Stimulated activated CD4-positive, alpha-beta T cell treated with anti-CD3 and anti-CD28 coated beads, Interleukin-15, amount 100 ng/mL, for 1 hour (primary cell): ENCODE results near the gene MED27.

Experiments
- DNase-seq, 2 donors: peaks; one replicate each; pipeline ENCODE4 v3.0.0-alpha.2; 2020; ENCODE audit warnings: low read depth in 1 of 2, low spot score in 1 of 2

Gene MED27

DNA sequence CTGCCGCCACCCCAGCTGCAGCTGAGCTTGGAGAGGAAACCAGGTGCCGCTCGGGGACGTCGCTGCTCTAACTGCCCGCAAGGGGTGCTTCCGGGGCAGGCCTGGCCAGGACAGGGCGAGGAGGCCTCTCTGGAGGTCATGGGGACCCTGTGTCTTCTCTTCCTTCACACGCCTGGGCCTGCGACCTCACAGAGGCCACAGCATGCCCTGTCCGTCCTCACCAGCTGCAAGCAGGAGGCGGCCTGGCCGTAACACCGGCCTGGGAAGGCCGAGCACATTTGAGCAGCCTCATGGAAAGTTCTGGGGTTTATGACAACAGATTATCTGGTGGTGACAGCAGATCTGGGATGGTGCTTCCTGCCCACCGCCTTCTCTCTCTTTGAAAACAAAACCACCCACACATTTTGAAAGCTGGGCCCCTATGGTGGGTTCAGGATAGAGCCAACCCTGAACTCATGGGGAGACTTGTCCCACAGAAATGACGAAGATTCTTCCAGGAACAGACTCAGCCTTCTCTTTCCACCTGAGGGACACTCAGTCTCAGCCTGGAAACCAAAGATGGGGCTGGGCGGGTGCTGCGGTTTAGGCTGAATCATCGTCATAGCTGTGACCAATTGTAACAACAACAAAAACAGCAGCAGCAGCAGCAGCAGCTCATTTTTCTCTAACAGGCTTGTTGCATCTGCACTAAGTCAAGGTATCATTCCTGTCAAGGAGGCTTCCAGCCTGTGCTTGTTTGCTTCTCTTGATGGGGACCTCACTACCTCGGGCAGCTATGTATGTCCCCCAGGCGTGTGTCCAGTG is 240.2 kb downstream of the MED27 start:
- DNase-seq: no peak

DNA sequence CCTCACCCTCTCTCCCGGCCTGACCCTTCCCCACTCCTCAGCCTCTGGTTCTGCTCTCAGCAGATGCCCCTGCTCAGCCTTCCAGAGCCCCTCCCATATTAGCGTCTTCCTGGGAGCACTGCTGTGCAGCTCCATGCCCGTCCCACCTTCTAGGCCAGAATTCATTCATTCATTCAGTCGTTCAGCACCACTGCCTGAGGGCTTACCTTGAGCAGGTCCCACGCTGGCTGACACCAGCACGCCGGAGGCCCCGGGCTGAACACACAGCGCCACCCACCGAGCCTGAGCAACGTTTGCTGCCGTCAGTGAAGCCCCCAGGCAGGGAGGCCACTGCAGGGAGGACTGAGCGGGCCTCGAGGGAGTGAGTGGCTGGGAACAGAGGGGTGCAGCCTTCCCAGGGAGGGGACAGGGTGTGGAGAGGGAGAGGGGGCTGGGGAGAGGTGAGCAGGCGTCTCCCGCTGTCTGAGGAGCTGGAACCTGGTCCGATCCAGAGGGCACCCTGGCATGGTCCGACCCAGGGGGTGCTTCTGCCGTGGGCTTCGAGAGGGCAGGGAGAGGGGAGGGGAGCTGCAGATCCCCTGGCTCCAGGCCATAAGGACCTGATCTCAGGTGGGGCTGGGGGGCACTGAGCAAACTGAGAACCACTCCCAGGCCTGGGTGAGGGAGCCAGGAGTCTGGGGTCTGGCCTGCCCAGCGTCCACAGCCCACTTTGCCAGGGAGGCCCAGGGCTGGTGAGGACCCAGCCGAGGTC is 241.0 kb downstream of the MED27 start:
- DNase-seq: no peak

DNA sequence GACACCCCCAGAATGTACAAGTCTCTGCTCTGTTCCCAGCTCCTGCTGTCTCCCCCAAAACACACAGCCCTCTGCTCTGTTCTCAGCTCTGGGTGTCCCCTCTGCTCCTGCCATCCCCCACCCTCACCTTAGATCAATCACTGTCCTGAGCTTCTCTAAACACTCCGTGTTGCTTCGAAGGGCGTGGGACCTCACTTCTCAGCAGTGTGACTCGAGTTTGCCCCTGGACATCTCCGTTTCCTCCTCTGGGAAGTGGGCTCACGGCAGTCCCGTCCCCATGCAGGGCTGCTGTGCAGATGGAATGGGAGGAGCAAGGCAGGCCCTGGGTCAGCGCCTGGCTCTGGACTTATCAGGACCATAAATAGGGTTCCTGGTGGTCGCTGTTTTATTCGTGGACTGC is 241.8 kb downstream of the MED27 start:
- DNase-seq: no peak

DNA sequence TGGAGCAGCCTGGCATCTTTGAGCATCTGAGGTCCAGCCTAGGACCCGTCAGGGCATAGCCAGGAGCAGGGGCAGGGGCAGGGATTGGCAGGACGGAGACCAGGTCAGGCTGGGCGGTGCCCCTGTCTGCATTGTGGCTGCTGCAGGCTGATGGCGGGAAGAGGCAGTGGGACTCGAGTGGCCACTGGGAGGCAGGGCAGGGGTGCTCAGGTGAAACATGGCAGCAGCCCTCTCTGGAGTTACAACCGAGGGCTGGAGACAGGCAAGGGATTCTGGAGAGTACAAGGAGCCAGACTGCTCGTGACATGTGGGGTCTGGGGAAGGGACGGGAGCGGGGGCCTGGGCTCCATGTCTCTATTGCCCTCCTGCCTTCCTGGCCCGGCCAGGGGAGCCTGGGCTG is 242.4 kb downstream of the MED27 start:
- DNase-seq: no peak

DNA sequence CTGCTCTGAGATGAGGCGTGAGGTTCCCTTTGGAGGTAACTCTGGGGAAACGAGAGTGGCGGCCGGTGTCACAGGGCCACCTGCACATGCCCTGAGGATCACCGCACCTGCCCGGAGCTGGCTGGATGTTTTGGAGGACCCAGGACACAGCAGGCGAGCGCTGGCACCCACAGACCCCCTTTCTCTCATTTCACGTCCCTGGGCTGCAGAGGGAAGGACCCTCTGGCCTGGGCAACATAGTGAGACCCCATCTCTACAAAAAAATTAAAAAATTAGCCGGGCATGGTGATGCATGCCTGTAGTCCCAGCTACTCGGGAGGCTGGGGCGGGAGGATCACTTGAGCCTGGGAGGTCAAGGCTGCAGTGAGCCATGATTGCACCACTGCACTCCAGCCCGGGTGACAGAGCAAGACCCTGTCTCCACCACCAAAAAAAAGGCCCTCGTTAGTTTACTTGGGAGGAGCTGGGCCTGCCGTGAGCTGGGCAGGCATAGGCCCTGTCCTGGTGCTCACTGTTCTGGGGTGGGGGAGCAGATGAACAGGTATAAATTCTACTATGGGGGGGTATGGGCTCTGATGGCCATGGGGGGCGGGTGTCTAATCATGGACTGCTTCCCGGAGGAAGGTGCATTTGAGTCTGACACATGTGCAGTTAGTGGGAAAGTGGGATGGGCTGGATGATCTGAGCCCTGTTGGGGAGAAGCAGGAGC is 242.9 kb downstream of the MED27 start:
- no peak for DNase-seq

DNA sequence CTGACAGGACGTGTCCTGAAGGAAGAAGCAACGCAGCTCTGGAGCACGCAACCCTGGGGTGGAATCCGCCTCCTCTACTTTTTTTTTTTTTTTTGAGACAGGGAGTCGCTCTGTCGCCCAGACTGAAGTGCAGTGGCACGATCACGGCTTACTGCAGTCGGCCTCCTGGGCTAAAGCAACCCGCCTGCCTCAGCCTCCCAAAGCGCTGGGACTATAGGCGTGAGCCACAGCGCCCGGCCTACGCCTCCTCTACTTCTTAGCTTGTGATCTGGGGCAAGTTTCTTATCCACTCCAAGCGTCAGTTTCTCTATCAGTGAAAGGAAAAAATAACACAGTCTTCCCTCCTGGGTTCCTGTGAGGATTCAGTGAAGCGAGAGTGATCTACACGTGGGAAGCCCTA is 243.6 kb downstream of the MED27 start:
- DNase-seq: no peak

DNA sequence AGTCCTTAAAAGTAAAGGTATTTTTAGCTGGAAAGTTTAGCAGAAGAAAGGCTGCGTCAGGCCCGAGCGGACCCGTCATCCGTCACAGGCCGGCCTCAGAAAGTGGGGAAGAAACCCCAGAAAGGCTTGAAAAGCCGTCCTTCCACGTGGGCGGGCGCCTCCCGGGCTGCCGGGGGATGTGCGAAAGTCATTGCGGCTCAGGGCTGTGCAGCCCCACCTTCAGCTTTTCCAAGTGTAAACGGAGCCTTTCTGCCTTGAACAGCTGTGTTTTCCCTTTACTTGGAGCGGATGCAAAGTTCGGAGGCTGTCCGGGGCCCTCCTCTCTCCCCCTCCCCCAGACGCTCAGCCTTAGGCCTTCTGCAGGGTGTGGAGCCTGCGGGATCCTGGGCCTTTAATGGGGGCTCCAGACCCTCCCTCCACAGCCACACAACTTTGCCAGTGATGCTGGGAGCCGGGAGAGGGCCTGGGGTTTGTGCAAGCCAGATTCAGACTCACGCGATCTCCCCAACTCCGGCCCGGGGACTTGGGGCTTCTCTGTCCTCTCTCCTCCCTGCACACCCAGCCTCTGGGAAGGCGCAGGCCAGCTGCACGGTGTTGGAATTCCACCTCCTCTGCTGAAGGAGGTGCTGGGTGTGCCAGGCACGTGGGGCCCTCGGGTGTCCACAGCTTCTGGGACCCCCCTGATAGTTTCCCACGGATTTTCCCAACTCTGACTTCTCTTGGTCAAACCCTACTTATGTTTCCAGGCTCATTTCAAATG is 244.3 kb downstream of the MED27 start:
- DNase-seq: no peak

DNA sequence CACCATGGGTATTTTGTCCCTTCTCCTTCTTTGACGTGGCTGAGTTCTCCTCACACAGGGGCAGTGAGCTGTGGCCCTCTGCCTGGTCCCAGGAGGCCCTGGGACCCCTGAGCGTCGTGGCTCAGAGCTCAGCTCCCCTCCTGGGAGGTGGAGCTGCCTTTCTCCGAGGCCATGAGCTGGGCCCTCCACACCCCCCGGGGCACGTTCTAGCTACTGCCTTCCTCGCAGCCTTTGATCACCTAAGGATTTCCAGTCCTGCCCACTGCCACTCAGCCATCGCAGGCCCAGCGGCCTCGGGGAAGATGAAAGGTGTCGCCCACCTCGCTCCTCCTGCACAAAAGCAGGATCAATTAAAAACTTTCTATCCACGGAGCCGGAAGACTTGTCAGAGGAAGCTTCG is 244.9 kb downstream of the MED27 start:
- DNase-seq: no peak

DNA sequence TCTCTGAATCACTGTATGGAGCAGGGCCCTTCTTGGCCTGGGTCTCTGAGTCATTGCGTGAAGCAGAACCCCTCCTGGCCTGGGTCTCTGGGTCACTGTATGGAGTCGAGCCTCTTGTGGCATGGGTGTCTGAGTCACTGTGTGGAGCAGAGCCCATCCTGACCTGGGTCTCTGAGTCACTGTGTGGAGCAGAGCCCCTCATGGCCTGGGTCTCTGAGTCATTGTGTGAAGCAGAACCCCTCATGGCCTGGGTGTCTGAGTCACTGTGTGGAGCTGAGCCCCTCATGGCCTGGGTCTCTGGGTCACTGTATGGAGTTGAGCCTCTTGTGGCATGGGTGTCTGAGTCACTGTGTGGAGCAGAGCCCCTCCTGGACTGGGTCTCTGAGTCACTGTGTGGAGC is 245.8 kb downstream of the MED27 start:
- no peak for DNase-seq

DNA sequence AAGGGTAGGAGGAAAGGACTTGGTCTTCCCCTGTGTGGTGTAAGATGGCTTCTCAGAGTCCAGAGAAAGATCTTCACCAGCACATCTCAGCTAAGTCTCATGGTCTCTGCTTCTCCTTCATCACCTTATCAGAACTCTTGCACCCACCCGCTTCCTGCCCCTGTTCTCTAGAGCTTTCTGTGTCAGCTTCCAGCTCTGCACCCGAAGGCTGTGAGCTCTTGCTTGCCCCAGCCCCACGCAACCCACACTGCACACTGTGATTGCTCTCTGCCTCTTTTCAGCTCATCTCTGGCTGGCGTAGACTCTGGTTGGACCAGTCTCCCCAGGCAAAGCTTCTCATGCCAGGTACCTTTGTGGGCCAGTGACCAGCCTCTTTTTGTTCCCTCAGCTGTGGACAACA is 246.6 kb downstream of the MED27 start:
- no peak for DNase-seq

DNA sequence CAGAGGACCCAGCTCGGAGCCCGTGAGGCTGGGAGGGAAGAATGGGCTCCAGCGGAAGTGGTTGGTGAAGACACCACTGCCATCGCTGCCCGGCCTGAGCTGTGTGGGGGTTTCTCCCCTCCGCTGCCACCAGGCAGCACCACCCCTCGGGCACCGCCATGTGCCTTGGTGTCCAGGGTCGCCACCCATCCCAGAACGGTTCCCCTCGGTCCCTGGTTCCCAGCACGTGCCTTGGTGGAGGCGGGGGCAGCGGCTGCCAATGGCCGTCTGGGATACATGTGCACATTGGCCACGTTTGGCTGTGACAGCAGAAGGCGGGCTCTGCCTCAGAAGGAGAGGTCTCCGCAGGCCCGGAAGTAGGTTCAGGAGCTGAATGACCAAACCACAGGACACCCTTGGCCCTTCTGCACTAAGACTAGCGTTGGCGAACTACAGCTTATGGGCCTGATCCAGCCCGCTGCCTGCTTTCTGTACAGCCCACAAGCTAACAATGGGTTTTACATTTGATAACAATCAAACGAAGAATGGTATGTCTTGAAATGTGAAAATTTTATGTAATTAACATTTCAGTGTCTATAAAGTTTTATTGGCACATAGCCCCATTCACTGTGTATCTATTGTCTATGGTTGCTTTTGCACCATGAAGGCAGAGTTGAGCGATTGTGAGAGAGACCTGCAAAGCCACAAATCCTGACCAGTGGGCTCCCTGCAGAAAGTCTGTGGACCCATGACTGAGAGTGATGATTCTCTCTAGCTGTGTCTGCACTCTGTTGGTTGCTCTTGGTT is 248.1 kb downstream of the MED27 start:
- DNase-seq: no peak

DNA sequence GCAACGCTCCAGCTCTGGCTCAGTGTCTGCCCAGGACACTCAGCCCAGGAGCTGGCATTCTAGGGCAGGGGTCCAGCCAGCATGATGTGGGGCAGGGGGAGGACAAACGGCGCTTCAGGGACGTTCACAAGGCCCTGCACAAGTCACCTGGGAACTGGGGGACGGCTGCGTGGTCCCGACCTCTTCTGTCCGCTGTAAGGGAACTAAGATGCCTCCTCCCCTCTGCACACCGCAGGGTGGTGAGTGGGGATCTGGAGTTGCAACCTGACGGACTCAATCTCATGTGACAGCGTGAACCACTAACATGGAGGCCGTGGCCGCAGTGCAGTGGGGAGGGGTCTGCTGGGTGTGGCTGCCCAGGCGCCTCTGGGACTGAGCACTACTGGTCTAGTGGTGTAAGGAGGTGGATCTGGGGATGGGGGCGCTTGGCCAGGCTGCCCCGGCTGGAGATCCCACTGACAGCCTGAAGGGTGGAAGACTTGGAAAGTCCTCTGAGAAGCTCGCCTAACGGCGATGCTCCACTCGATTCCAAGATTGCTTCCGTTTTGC is 251.8 kb downstream of the MED27 start:
- no peak for DNase-seq

DNA sequence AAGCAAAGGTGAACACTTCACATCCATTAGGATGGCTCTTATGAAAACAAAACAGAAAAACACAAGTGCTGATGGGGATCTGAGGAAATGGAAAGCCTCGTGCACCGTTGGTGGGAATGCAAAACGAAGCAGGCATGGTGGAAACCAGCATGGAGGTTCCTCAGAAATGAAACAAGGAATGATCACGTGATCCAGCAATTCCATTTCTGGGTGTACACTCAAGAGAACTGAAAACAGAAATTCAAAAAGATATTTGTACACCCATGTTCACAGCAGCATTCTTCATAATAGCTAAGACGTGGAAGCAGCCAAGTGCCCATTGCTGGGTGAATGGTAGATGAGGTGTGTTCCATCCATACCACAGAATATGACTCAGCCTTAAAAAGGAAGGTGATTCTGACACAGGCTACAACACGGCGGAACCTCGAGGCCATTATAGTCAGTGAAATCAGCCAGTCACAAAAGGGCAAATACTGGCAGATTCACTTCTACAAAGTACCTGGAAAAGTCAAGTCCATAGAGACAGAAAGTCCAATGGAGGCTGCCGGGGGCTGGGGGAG is 252.6 kb downstream of the MED27 start:
- DNase-seq: no peak

DNA sequence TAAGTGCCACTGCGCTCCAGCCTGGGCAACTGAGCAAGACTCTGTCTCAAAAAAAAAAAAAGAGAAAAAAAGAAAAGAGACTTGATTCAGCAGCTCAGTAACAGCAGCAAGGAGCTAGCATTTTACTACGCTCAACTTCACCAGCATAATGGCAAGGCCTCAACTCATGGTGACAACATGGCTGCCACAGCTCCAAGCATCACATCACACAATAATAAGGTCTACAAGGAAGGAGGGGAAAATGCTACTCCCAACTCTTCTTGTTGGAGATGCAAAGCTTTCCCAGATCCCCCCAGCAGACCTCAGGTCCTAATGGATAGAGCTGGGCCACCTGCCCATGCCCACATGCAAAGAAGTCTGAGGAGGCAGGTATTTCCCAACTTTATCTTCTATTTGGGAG is 253.6 kb downstream of the MED27 start:
- no peak for DNase-seq

DNA sequence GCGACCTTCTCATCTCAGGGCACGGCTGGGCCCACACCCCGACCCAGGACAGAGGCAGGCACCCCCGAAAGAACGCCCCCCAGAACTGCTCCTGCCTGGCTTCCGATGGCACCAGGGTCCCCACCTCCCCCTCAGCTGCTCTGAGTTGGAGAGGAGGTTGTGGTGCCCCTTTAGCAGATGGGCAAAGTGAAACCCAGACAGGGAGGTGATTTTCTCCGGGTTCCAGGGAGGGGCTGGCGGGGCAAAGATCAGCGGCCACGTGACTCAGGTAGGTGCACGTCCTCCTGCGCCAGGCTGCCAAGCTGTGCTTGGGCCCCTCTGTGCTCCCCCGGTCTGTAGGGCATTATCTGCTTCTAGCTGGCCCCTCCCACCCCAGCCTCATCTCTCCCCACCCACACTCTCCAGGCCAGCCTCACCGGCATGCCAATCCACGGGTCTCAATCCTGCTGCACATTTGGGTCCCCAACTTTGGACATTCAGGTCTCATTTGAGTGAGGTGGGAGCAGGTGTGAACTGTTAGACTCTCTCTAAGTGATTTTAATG is 254.6 kb downstream of the MED27 start:
- no peak for DNase-seq

DNA sequence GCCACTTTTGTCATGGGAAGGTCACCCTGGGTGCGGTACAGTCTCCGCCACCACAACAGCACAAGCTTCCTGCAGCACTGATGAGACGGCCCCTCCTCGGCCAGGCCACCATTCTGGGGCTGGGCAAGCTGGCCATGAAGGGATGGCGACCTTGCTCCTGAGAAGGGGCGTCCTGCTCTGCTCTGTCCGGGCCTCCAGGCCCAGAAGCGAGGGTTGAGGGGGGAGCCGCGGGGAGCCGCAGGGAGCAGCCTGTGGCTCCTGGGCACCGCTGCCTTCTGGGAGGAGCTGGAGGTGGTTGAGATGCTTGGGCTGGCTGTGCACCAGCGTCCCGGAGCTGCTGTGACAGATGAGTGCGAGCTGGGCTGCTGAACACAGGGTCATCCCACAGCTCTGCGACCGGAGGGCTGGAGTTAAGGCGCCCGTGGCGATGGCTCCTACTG is 255.5 kb downstream of the MED27 start:
- DNase-seq: no peak

DNA sequence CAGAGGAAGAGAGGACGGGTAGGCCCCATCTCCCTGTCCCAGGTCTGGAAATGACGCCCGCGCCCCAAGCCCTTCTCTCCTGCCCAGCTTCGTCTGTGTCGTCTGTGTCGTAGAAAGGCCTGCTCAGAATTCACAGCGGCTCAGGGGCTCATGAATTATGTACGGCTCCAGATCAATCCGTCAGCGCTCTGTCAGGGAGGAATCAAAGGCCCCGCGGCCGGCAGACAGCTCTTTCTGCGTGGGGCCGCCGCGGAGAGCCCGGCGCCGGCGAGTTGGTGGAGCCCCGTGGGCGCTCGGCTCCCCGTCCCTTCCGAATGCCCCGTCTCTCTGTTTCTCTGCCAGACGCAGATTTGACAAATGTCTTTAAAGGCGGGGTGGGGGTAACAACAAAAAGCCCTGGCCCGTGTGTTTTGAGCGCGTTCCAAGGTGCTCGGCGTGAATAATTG is 255.9 kb downstream of the MED27 start:
- DNase-seq: no peak

DNA sequence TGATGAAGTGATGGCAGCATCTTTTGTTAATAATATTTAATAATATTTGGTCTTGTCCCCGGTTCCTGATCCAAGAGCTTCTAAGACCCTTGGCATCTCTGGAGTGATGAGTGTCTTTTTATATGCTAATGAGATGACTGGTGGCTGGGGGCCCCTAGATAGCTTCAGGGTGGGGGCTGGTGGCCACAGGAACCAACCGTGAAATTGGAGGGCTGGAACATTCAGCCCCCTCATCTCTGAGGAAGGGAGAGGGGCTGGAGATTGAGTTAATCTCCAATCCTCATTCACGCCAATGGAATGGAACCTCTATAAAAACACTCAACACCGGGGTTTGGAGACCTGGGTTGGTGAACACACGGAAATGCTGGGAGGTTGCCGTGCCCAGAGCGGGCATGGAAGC is 261.6 kb downstream of the MED27 start:
- no peak for DNase-seq

DNA sequence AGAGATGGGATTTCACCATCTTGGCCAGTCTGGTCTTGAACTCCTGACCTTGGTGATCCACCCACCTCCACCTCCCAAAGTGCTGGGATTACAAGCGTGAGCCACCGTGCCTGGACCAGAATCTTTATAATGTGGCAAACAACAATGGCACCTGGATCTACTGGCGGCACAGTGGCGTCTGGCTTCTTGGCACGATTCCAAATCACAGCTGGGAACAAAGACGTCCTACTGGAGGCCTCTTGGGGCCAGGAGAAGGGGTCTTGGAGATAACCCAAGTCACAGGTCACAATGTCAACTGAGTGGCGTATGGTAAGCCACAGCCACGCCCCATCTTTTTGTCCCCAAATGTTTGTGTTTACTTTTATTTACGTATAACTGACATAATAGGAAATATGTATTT is 262.0 kb downstream of the MED27 start:
- no peak for DNase-seq

DNA sequence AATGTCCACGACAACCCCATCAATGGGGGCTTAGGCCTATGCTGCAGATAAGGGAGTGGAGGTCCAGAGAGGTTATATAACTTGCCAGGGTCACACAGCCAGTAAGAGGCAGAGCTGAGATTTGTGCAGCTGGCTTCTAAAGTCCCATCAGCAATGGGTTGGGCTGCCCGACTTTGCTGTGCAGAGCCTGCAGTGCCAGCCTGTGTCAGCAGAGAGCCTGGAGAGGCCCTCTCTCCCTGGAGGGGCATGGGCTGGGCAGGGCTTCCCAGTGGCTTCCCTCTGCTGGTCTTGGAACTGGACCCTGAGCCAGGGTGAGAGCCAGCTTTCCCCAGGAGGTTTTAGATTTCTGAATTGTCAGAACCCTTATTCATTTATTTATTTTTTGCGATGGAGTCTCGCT is 262.6 kb downstream of the MED27 start:
- no peak for DNase-seq
